Stimulated activated CD4-positive, alpha-beta T cell treated with anti-CD3 and anti-CD28 coated beads, Interleukin-4, amount 100 ng/mL, for 4 hours (primary cell): ENCODE results near the gene CCNF.
"Not testable (repeated sequence)": the region's sequence is repeated elsewhere in the genome, so short reads cannot be mapped to it uniquely, and the experiment has no call there.

Experiments used
- DNase-seq, 2 experiments: peaks; one replicate each; pipeline ENCODE4 v3.0.0-alpha.2; 2020

CCNF gene

DNA sequence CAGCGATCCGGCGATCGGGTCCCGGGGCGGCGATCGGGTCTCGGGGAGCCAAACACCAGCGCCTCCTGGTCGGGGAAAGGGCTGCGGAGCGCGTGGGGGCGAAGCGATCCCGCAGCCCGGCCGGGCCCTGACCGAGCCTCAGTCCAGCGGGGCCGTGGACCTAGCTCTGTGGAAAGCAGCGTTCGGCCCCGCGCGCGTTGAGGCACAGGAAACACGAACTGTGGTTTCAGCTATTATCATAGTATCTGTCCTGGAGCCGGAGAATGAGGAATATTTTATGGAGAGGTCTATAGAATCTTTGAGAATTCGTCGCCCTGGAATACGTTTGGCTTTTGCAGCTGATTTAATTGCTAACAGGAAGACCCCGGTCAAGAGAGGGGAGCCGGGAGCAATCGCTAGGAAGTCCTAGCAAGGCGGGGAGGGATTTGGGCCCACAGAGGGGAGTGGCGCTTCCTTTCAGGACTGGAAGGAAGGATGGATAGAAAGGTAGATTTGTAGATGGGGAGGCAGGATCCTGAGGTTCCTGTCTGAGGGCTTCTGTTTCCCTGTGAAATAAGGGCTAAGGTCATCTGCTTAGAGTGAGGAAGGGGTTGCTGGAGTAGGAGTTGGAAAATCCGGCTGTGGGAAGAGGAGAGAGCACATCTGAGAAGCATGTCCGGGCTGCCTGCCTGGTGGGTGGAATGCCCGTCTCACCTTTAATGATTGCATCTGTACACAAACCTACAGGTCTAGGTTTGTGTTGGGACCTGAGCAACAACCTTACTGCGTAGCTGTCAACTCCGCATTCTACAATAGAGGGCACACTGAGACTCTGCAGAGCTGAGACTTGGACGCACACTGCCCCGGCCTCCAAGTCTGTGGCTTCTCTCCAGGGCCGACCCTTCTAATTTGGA lies 770 bp downstream of the CCNF start:
- DNase-seq, result peak in 1 of 2 experiments; percentile 7

DNA sequence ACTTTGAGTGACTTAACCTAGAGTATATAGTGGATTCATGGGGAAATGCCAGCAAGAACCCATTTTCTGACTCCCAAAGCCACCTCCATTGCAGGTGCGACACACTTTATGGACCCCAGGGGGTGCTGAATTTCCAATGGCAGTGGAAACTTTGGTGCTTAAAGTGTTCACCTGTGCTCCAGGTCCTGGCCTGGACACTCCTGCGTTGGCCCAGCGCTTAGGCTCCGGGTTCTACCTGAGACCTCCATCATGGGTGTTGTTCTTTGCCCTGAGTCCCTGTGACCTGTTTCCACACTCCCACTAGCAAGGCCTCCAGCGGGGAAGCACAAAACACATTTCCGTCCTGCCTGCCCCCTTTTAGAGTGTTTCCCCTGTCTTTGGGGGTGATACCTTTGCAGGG lies 3.0 kb downstream of the CCNF start:
- no peak for DNase-seq

DNA sequence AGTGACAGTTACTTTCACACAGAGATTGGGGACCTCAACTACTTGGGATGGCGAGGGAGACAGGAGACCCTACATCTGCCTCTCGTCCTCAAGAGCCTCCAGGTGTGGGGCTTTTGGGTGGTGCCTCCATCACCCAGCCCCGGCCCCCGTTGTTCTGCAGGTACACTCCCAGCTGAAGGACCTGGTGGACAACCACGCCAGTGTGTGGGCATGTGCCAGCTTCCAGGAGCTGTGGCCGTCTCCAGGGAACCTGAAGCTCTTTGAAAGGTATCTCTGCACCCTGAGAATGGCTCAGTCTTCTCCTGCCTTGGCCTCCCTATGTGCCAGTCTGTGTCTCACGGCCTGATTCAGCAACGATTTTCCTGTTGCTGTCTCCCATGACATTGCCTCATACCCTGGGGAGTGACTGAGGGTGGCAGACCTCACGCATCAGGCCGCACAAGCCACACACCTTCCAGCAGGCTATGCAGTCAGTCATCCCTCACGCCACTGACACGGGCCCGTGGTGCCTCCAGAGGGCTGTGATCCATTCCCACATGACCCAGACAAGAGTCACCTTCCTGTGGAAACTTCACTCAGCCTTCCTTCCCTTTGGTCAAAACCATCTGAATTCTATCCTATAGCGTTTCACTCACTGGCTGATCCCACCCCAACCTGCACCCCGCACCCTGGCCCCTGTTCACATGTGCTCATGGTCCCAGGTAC lies 3.7 kb downstream of the CCNF start:
- no peak for DNase-seq

DNA sequence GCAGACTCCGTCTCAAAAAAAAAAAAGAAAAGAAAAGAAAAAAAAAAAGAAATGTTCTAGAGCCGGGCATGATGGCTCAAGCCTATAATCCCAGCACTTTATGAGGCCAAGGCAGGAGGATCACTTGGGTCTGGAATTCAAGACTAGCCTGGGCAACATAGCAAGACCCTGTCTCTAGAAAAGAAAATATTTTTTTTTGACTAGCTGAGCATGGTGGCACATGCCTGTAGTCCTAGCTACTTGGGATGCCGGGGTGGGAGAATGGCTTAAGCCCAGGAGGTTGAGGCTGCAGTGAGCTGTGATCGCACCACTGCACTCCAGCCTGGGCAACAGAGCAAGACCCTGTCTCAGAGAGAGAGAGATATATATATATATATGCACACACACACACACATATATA lies 6.0 kb downstream of the CCNF start:
- not testable (repeated sequence) for DNase-seq

DNA sequence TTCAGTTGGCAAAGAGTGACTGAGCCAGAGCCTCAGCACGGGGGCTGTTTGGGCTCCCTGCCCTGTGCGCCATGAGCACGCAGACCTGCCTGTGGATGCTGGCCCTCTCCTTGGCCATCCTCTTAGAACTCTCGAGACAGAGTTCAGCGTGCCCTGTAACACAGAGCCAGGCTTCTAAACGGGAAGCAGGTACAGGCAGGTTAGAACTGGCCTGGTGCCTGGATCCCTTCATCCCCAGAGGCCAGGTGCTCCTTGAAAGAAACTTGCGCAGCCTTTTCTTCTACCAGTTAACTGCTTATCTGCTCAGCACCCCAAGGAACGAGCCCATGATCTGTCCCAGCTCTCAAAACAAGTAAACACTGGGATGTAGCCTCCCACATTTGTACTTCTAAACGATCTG lies 6.9 kb downstream of the CCNF start:
- DNase-seq, result no peak

DNA sequence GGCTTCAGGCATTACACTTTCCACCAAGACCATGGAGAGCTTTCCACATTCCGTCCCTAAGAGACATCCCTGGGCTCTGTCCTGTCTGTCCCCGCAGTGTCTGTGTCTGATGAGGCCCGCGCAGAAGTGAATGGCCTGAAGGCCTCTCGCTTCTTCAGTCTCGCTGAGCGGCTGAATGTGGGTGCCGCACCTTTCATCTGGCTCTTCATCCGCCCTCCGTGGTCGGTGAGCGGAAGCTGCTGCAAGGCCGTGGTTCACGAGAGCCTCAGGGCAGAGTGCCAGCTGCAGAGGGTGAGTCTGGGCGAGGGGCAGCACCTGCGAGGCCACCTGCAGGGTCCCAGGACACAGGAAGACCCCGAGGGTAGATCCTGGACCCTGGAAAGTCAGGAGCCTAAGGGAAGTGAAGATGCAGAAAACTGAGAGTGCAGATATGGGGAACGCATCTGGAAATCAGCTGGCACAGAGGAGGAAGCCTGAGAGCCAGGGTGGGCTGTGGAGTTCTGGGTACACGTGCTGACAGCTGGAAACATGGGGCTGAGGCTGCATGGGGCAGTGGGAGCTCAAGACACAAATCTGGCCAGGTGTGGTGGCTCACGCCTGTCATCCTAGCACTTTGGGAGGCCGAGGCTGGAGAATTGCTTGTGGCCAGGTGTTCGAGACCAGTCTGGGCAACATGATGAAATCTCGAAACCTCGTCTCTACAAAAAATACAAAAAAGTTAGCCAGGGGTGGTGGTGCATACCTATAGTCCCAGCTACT lies 8.0 kb downstream of the CCNF start:
- DNase-seq, result no peak

DNA sequence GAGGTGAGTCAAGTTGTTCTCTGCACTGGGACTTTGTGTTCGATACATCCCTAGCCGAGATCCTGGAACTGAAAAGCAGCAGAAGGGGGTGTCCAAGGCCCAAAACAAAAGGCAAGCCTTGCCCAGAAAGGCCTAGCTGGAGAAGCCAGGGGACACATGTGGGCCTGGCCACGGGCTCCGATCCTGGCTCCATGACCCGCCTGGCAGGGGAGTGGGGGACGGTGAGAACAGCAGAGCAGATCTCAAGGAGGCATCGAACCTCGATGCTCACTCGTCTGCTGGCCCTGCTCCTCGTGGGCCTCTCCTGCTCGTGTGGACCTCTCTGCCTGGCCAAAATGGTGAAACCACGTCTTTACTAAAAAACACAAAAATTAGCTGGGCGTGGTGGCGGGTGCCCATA lies 8.9 kb downstream of the CCNF start:
- DNase-seq, result no peak

DNA sequence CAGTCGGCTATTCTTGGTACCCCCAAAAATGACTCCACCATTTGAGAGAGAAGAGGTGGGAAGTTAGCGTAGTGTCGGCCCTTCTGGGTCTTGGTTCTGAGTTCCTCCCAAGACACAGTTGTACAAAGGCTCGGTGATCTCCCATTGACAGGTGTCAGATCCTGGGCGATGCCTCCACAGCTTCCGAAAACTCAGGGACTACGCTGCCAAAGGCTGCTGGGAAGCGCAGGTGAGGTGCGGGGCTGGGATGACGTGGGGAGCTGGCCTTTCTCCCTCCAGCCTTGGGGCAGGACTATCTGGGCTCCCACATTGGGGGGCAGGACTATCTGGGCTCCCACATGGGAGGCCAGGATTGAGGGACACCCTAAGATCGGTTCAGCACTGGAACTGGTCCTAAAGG lies 10.4 kb downstream of the CCNF start:
- DNase-seq, result no peak

DNA sequence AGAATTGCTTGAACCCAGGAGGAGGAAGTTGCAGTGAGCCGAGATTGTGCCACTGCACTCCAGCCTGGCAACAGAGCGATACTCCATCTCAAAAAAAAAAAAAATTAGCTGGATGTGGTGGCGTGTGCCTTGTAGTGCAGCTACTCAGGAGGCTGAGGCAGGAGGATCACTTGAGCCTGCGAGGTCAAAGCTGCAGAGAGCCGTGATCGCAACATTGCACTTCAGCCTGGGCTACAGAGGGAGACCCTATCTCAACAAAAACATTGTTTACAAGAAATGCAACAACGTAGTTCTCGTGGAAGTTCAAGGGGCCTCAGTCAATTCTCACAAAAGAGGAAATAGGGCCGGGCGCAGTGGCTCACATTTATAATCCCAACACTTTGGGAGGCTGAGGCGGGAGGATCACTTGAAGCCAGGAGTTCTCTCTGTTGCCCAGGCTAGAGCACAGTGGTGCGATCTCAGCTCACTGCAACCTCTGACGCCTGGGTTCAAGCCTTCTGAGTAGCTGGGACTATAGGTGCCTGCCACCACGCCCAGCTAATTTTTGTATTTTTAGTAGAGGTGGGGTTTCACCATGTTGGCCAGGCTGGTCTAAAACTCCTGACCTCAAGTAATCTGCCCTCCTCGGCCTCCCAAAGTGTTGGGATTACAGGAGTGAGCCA lies 12.0 kb downstream of the CCNF start:
- not testable (repeated sequence) for DNase-seq

DNA sequence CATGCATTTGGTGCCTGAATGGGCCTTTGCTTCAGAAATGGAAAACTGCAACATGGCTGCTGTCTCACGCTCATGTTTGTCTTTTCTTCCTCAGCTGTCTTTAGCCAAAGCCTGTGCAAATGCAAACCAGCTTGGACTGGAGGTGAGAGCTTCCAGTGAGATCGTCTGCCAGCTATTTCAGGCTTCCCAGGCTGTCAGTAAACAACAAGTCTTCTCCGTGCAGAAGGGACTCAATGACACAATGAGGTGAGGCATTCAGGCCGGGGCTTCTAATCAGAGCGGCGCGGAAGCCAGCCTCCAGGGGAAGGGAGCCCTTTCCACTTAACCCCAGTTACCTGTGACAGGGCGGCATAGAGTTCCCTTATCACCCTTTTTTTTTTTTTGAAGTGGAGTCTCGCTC lies 14.3 kb downstream of the CCNF start:
- no peak for DNase-seq

DNA sequence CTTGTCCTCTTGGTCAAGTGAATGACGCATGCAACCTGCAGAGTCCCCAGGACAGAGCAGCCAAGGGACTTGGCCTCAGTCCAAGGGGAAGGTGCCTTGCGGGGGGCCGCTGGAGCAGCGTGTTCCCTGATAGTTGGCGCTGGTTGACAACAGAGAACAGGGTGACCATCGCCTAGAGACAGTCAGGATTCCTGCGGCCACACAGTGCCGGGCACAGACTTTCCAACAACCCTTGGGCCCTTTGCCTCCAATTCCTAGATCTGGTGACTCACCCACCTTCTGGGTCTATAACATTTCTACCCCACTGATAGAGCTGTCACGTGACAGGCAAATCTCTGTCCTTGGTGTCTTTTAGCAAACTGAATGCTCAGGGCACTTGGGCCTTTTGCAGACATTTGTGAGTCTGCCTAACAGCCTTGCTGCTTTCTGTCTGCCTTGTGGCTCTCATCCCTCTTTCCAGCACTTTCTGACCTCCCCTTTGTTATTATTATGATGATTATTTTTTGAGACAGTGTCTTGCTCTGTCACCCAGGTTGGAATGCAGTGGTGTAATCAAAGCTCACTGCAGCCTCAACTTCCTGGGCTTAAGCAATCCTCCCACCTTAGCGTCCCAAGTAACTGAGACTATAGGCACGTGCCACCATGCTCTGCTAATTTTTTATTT lies 18.8 kb downstream of the CCNF start:
- DNase-seq, result no peak

DNA sequence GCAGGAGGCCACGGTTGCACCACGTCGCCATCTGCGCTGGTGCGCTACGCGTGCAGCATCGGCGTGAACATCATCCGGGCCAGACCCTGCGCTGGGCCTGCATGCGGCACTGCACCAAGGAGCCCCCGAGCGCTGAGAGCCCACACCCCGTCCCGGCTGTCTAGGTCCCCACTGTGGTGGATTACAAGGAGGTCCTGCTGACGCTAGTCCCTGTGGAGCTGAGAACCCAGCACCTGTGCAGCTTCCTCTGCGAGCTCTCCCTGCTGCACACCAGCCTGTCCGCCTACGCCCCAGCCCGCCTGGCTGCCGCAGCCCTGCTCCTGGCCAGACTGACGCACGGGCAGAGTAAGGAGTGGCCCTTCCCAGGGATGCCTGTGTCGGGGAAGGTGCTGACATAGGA lies 19.9 kb downstream of the CCNF start:
- no peak for DNase-seq

DNA sequence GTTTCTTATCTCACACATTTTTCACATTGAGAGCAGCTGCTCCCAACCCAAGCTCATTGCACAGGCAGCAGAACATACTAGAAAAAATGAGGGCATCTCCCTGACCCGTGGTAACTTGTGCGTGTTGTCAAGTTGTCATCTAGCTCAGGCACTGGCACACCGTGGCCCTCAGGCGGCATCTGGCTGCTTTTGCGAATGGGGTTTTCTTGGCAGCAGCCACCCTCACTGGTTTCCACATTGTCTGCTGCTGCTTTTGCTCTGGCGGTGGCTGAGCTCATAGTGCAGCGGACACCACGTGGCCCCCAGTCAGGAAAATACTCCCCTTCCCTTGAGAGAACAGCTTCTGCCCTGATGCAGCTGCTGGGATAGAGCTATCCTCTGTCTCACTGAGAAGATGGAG lies 21.3 kb downstream of the CCNF start:
- DNase-seq, result no peak

DNA sequence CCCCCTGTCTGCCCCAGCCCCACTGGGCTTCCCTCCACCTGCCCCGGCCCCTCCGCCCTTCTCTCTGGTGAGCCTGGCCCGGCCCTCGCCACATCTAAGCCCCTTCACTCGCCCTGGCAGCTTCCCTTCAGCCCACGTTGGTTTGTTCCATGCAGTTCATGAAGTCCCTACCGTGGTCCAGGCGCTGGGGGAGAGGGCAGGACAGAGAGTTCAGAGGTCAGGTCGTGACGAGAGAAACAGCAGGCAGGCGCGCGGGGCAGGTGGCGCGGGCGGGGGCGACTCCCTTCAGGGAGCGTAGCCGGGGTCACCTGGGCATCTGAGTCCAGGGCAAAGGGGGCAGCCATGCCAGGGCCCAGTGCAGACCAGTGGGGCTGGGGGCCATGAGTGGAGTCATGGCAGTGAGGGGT lies 21.7 kb downstream of the CCNF start:
- DNase-seq, result no peak

DNA sequence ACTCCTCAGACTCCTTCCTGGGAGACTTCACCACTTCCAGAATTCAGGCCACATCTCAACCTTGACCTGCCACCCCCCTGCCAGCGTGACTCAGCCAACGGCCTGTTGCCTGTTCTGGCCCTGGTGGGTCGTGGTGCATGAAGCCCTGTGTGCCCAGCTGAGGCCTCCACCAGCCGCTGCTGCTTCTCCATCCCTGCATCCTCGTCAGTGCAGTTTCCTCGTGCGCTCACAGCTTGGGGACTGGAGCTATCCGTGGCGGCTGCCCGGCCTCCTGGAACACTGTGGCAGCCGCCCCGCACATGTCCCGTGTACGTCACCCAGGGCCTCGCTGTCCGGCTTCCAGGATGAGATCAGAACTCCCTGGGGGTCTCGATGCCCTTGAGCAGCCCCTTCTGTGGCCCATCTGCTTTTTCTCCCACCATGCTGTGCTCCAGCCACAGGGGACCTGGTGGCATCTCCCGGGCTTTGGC lies 22.6 kb downstream of the CCNF start:
- no peak for DNase-seq

DNA sequence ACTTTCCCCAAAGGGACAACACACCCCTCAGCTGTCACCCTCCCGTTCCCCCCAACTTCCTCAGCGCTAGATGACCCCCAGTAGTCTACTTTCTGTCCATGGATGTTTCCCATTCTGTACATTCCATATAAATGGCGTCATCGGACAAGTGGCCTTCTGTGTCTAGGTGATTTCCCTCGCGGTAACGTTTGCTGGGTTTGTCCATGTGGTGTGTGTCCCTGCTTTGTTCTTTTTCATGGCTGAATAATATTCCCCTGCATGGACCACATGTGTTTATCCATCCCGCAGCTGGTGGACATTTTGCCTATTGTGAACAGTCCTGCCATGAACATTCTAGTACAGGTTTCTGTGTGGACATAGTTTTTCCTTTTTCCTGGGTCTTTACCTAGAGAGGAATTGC lies 23.4 kb downstream of the CCNF start:
- DNase-seq, result no peak

DNA sequence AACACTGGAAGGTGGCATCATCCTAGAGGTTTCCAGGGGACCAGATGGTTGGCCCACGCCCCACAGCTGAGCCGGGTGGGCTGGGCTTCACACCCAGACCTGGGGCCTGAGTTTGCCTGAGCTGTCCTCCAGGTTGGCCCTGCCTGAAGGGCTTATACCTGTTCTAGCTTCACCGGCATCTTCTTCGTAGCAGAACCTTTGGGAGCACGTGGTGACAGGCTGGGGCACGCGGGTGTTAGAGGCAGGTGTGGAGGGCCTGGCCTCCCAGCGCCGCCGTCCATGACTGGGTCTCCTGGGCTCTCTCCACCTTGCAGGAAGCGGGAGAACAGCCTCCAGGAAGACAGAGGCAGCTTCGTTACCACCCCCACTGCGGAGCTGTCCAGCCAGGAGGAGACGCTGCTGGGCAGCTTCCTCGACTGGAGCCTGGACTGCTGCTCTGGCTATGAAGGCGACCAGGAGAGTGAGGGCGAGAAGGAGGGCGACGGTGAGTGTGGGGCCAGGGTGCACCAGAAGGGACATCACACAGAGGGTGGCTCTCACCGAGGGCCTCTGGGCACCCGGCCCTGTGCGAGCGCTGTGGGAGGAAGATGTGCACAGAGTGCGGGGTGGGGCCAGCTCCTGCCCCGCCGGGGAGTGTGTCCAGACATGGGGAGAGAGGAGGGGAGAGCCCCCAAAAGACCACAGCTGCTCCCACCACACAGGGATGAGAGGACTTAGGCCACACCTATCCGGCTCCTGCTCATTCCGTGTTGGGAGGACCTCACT lies 26.0 kb downstream of the CCNF start:
- DNase-seq, result no peak

DNA sequence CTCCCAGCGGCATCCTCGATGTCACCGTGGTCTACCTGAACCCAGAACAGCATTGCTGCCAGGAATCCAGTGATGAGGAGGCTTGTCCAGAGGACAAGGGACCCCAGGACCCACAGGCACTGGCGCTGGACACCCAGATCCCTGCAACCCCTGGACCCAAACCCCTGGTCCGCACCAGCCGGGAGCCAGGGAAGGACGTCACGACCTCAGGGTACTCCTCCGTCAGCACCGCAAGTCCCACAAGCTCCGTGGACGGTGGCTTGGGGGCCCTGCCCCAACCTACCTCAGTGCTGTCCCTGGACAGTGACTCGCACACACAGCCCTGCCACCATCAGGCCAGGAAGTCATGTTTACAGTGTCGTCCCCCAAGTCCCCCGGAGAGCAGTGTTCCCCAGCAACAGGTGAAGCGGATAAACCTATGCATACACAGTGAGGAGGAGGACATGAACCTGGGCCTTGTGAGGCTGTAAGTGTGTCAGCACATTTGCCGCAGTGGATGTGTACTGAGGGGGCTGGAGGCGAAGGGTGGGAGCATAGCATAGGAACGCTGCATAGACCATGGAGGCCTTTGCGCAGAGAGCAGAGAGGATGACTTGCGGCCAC lies 27.4 kb downstream of the CCNF start:
- DNase-seq, result no peak

DNA sequence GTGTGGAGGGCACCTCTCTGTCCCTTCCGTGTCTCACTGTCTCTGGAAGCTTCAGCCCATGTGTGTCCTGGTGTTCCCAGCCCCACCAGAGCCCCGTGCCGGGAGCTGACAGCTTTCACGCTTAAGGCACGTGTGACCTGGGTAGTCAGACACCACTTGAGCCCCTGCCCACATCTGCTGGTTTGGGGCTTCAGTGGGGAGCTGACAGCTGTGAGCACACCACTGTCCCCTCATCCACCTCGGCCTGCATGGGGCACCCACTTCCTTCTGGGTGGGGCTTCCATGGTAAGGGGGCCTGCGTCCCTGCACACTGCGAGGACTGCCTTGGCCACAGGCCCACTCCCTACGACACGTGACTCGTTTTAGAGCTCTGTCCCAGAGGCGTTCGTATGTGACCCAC lies 28.0 kb downstream of the CCNF start:
- no peak for DNase-seq

DNA sequence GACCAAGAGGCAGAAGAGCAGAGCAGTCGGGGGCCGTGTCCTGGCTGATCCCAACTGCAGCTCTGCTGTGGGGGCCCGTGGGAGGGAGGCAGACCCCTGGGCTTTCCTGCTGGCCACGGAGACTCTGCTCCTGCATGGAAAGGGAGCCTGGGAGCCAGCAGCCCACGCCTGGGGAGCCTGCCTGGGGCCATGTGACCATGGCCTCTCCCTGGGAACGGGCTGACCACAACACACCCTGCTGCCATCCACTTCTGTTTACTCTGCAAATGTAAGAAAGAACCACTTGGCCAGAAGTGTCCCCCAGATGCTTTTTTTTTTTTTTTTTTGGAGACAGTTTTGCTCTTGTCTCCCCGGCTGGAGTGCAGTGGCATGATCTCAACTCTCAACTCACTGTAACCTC lies 28.7 kb downstream of the CCNF start:
- DNase-seq, result no peak
